ENCODE data around the gene CTSW.

Gene CTSW

GRCh38 chr11:65856689-65857499 lies 22.7 kb upstream of the CTSW start:
- no peak for DNase-seq

- no peak for DNase-seq
Observed at GRCh38 chr11:65857500-65857852, 22.2 kb upstream of the CTSW start.

- DNase-seq: peak; percentile 91
Observed at GRCh38 chr11:65857853-65858680, 21.6 kb upstream of the CTSW start, which contains the start of gene CFL1. Gene CFL1, minus strand, starts transcription at chr11:65858180. Its CDS starts 81 bp downstream, at chr11:65858099.

GRCh38 chr11:65858681-65859087 lies 21.0 kb upstream of the CTSW start:
- peak; percentile 48 for DNase-seq

- peak; percentile 94 for DNase-seq
Observed at GRCh38 chr11:65859095-65859811, 20.4 kb upstream of the CTSW start.

- peak; percentile 63 for DNase-seq
Observed at GRCh38 chr11:65859812-65860277, 19.8 kb upstream of the CTSW start.

- DNase-seq: peak; percentile 89
Observed at GRCh38 chr11:65860278-65861164, 19.1 kb upstream of the CTSW start, which contains the start of gene MUS81. Gene MUS81, plus strand, starts transcription at chr11:65860433. Its CDS starts 321 bp downstream, at chr11:65860754.

- no peak for DNase-seq
Observed at GRCh38 chr11:65861165-65861505, 18.5 kb upstream of the CTSW start.

GRCh38 chr11:65861533-65862183 lies 18.0 kb upstream of the CTSW start:
- no peak for DNase-seq

DNA sequence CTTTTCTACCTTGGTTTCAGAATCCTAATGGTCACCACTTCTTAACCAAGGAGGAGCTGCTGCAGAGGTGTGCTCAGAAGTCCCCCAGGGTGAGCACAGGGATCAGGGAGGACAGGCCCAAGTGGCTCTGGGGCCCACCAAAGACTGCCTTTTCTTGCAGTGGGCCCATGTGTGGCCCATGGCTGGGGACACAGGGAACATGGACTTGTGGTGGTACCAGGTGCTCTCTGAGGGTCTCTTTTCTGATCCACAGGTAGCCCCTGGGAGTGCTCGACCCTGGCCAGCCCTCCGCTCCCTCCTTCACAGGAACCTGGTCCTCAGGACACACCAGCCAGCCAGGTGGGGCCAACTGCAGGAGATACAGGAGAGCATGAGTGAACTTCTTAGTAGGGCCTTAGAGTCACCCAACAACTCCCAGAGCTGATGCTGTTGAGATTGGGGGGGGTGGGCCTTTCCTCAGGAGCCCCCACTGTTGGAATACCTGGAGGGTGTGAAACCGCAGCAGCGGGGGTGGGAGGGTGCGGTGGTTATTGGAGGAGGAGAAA lies 17.4 kb upstream of the CTSW start:
- no peak for DNase-seq

DNA sequence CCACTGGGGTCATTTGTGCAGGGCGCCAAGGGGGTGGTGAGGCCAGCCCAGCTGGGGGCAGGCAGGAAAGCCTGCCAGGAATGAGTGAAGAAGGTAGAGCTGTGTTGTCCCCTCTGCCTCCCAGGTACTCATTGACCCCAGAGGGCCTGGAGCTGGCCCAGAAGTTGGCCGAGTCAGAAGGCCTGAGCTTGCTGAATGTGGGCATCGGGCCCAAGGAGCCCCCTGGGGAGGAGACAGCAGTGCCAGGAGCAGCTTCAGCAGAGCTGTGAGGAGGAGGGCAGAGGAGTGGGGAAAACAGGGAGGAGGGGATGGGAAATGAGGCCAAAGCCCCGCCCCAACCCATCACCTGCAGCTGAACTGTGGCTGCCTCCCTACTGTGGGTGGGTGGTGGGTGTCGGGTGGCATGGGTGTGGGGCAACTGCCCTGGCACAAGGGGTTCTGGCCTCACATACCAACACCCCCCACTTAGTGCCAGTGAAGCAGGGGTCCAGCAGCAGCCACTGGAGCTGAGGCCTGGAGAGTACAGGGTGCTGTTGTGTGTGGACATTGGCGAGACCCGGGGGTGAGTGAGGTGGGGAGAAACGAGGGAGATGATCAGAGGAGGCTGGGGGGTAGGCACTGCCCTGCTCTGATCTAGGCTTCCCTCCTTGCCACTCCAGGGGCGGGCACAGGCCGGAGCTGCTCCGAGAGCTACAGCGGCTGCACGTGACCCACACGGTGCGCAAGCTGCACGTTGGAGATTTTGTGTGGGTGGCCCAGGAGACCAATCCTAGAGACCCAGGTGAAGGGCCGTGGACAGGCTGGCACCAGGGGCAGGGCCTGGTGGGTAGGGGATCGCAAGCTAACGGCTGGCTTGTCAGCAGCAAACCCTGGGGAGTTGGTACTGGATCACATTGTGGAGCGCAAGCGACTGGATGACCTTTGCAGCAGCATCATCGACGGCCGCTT lies 16.4 kb upstream of the CTSW start:
- DNase-seq: no peak

GRCh38 chr11:65863889-65864705 lies 15.5 kb upstream of the CTSW start:
- no peak for DNase-seq

DNA sequence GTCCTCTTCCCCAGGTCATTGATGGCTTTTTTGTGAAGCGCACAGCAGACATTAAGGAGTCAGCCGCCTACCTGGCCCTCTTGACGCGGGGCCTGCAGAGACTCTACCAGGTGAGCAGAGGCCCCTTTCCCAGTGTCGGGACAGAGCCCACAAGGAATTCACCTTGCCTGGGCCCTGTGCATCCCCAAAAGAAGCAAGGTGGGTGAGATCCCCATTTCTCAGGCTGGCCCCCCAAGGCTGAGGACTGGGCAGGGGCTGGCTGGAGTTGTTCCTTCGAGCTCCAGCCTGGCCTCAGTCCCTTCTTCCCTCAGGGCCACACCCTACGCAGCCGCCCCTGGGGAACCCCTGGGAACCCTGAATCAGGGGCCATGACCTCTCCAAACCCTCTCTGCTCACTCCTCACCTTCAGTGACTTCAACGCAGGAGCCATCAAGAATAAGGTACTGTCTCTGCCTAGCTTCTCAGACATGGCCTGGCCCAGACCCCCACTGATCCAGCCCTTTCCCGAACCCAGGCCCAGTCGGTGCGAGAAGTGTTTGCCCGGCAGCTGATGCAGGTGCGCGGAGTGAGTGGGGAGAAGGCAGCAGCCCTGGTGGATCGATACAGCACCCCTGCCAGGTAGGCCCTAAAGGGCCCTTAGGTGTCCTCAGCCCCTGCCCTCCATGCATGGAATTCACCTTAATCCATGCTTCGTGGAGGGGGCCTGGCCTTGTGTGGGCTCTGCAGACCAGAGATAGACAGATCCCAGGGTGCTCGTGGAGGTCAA lies 14.7 kb upstream of the CTSW start:
- no peak for DNase-seq

- DNase-seq: no peak
Observed at GRCh38 chr11:65865550-65866172, 14.0 kb upstream of the CTSW start.

- no peak for DNase-seq
Observed at GRCh38 chr11:65866509-65867283, 12.9 kb upstream of the CTSW start.

DNA sequence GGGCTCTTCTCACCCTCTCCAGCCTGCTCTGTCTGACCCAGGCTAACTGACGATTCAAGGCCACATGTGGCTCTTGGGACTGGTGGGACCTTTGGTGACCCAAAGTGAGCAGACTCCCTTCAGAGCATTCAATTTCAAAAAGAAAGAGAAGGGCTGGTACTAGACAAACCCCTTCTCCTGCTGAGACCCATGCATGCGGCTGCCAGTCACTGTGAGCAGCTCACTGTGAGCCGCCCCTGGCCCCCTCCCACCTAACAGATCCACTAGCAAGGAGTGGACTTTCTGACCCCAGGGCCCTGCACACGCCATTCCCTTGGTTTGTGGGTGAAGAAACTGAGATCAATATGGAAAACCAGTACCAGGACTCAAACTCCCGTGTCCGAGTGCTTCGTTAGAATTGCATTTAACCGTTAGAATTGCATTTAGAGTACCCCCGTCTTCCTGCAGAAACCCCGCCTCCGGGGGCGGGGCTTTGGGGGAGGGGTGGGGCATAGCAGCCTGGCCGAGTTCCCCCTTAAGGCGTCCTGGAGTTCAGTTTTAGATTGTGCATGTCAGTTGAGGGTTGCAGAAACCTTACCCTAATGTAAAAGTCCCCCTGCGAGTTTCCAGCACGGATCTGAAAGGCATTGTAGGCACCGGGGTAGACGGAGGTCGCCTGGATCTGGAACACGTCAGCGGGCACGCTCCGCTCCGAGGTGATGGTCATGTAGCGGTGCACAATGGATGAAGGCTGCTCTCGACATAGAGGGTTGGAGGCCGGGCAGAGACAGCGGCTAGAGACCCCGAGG lies 12.2 kb upstream of the CTSW start:
- DNase-seq: no peak
